T-helper 1 cell (primary cell): ENCODE results near the gene MAP4K4.

ENCODE experiments used
- DNase-seq, 5 donors: peaks; one replicate each; pipeline ENCODE4 v3.0.0-alpha.2; 2012 to 2020

MAP4K4 gene

GRCh38 chr2:101793277-101793969, 95.9 kb downstream of the MAP4K4 start:
- no peak for DNase-seq

GRCh38 chr2:101794141-101794540, 96.6 kb downstream of the MAP4K4 start:
- DNase-seq, result no peak

- DNase-seq, result no peak
These were observed 97.5 kb downstream of the MAP4K4 start for GRCh38 chr2:101795033-101795432.

- DNase-seq, result no peak
These were observed 99.5 kb downstream of the MAP4K4 start for GRCh38 chr2:101796825-101797600.

- no peak for DNase-seq
These were observed 104.0 kb downstream of the MAP4K4 start for GRCh38 chr2:101801496-101801895.

- DNase-seq, result no peak
These were observed 104.8 kb downstream of the MAP4K4 start for GRCh38 chr2:101802329-101802728.

GRCh38 chr2:101803128-101803527, 105.6 kb downstream of the MAP4K4 start:
- no peak for DNase-seq

GRCh38 chr2:101803945-101804696, 106.6 kb downstream of the MAP4K4 start:
- DNase-seq, result no peak

GRCh38 chr2:101805152-101806088, 107.9 kb downstream of the MAP4K4 start:
- no peak for DNase-seq

GRCh38 chr2:101806123-101806522, 108.6 kb downstream of the MAP4K4 start:
- DNase-seq, result no peak

GRCh38 chr2:101806701-101807100, 109.2 kb downstream of the MAP4K4 start:
- no peak for DNase-seq

- no peak for DNase-seq
These were observed 109.7 kb downstream of the MAP4K4 start for GRCh38 chr2:101807242-101807641.

GRCh38 chr2:101808006-101808562, 110.6 kb downstream of the MAP4K4 start:
- no peak for DNase-seq

- no peak for DNase-seq
These were observed 112.2 kb downstream of the MAP4K4 start for GRCh38 chr2:101809698-101810097.

GRCh38 chr2:101811226-101812015, 113.9 kb downstream of the MAP4K4 start:
- DNase-seq, result no peak

GRCh38 chr2:101812226-101812625, 114.7 kb downstream of the MAP4K4 start:
- DNase-seq, result no peak

- no peak for DNase-seq
These were observed 117.2 kb downstream of the MAP4K4 start for GRCh38 chr2:101814752-101815151.

- no peak for DNase-seq
These were observed 117.6 kb downstream of the MAP4K4 start for GRCh38 chr2:101815154-101815553.

GRCh38 chr2:101815739-101816391, 118.4 kb downstream of the MAP4K4 start:
- no peak for DNase-seq

GRCh38 chr2:101816598-101816997, 119.1 kb downstream of the MAP4K4 start:
- DNase-seq, result no peak

GRCh38 chr2:101817481-101817880, 120.0 kb downstream of the MAP4K4 start:
- no peak for DNase-seq
